GM04503 (cell line): ENCODE data around the gene LSM2.
"Not testable (repeated sequence)": the region's sequence is repeated elsewhere in the genome, so short reads cannot be mapped to it uniquely, and the experiment has no call there.

Experiments
- DNase-seq: peaks from one replicate; pipeline ENCODE4 v3.0.0-alpha.2; 2012; ENCODE audit warnings: low read depth

LSM2 gene

GRCh38 chr6:31827286-31828079 is 20.7 kb upstream of the LSM2 start, which contains the start of gene HSPA1B:
TSS of gene HSPA1B (plus strand) at chr6:31827738. CDS start at chr6:31827951, 213 bp downstream.
- DNase-seq = peak; percentile 92

- DNase-seq = no peak
Observed at GRCh38 chr6:31826793-31827285, 20.1 kb upstream of the LSM2 start.

GRCh38 chr6:31825553-31825952 is 18.8 kb upstream of the LSM2 start:
- DNase-seq = no peak

- not testable (repeated sequence) for DNase-seq
Observed at GRCh38 chr6:31823592-31824196, 16.9 kb upstream of the LSM2 start.

- DNase-seq = no peak
Observed at GRCh38 chr6:31822036-31822821, 15.5 kb upstream of the LSM2 start.

GRCh38 chr6:31821301-31822035 is 14.7 kb upstream of the LSM2 start:
- DNase-seq = no peak

- not testable (repeated sequence) for DNase-seq
Observed at GRCh38 chr6:31820399-31820798, 13.6 kb upstream of the LSM2 start.

- no peak for DNase-seq
Observed at GRCh38 chr6:31819871-31820299, 13.1 kb upstream of the LSM2 start.

- DNase-seq = not testable (repeated sequence)
Observed at GRCh38 chr6:31817929-31818511, 11.3 kb upstream of the LSM2 start.

GRCh38 chr6:31817133-31817928 is 10.6 kb upstream of the LSM2 start:
- DNase-seq = not testable (repeated sequence)

GRCh38 chr6:31815025-31815838 is 8.5 kb upstream of the LSM2 start, which contains the start of the genes HSPA1A and HSPA1L:
TSS of gene HSPA1A (plus strand) at chr6:31815543. CDS start at chr6:31815757, 214 bp downstream.
TSS of gene HSPA1L (minus strand) at chr6:31815283. CDS start at chr6:31811972, 3,311 bp downstream.
- peak; percentile 81 for DNase-seq

- DNase-seq = peak; percentile 94
Observed at GRCh38 chr6:31814677-31815024, 7.9 kb upstream of the LSM2 start.

GRCh38 chr6:31813465-31813849 is 6.7 kb upstream of the LSM2 start:
- DNase-seq = no peak

- DNase-seq = no peak
Observed at GRCh38 chr6:31811645-31812044, 4.9 kb upstream of the LSM2 start.

GRCh38 chr6:31808599-31808998 is 1.8 kb upstream of the LSM2 start:
- DNase-seq = not testable (repeated sequence)

GRCh38 chr6:31805939-31806469 is 762 bp downstream of the LSM2 start:
- no peak for DNase-seq

GRCh38 chr6:31801031-31801927 is 5.5 kb downstream of the LSM2 start:
- not testable (repeated sequence) for DNase-seq

- no peak for DNase-seq
Observed at GRCh38 chr6:31799781-31800180, 7.0 kb downstream of the LSM2 start.
